HG03457 (cell line): Measurements from ENCODE around the gene FLT3LG.

Experiments
- ATAC-seq: cut with Tn5 transposase; IDR thresholded peaks from one replicate; pipeline ENCODE4 v1.9.1; 2021; ENCODE audit warnings: moderate number of reproducible peaks; ENCODE audit not compliant: unreplicated experiment

The FLT3LG gene

GRCh38 chr19:49507803-49508494 lies 33.9 kb downstream of the FLT3LG start:
- ATAC-seq = no peak

GRCh38 chr19:49512970-49513745 lies 39.1 kb downstream of the FLT3LG start:
- no peak for ATAC-seq

GRCh38 chr19:49513746-49514118 lies 39.7 kb downstream of the FLT3LG start:
- ATAC-seq = no peak

- ATAC-seq = no peak
Measured at GRCh38 chr19:49514151-49514550, 40.1 kb downstream of the FLT3LG start.

GRCh38 chr19:49515767-49516166 lies 41.8 kb downstream of the FLT3LG start:
- no peak for ATAC-seq

GRCh38 chr19:49518033-49518432 lies 44.0 kb downstream of the FLT3LG start:
- ATAC-seq = no peak

GRCh38 chr19:49520705-49521319 lies 46.8 kb downstream of the FLT3LG start:
- ATAC-seq = no peak

- ATAC-seq = no peak
Measured at GRCh38 chr19:49524812-49525455, 50.9 kb downstream of the FLT3LG start.

GRCh38 chr19:49528211-49528771 lies 54.3 kb downstream of the FLT3LG start:
- ATAC-seq = no peak

GRCh38 chr19:49530708-49531107 lies 56.7 kb downstream of the FLT3LG start:
- no peak for ATAC-seq

GRCh38 chr19:49533551-49534488 lies 59.8 kb downstream of the FLT3LG start:
- no peak for ATAC-seq

GRCh38 chr19:49534632-49535385 lies 60.8 kb downstream of the FLT3LG start:
- no peak for ATAC-seq
